Measurements from ENCODE around the gene ITGA8.
"Not testable (repeated sequence)": the region's sequence is repeated elsewhere in the genome, so short reads cannot be mapped to it uniquely, and the experiment has no call there.

The ITGA8 gene

GRCh38 chr10:15601819-15602218 is 117.9 kb downstream of the ITGA8 start:
- Mint-ChIP-seq H3K27ac (no peak overlapping the region), H3K4me1 (ENCODE audit: low read depth) (no peaks in the 10 kb centered on the region), H3K9me3 (no peaks in the 10 kb centered on the region), H3K4me3 (no peak overlapping the region), H3K27me3 (ENCODE audit: low read depth) (peaks cover 10% of the 10 kb centered on the region), H3K36me3 (ENCODE audit: low read depth) (no peaks in the 10 kb centered on the region)
- no peak for DNase-seq (ENCODE audit: low spot score)

DNA sequence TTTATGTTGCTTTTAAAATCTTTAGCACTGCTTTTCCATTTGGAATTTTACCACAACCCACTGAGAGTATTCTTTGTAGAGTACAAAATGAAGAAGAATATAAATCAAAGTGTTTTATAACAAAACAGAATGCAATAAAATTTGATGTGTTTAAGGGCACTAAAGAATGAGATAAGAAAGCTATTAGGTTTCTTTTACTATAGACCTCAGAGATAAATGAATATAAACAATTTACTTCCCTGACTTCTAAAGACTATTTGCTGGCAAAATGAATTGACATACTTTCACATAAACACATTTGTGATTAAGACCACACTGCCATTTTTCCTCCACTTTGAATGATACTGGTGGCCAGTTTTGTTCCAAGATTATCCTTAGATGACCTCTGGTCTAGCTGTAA is 124.5 kb downstream of the ITGA8 start:
- H3K9me3 Mint-ChIP-seq, result no peaks in the 10 kb centered on the region
- H3K4me3 Mint-ChIP-seq, result no peak overlapping the region
- H3K36me3 Mint-ChIP-seq (ENCODE audit: low read depth), result no peaks in the 10 kb centered on the region

DNA sequence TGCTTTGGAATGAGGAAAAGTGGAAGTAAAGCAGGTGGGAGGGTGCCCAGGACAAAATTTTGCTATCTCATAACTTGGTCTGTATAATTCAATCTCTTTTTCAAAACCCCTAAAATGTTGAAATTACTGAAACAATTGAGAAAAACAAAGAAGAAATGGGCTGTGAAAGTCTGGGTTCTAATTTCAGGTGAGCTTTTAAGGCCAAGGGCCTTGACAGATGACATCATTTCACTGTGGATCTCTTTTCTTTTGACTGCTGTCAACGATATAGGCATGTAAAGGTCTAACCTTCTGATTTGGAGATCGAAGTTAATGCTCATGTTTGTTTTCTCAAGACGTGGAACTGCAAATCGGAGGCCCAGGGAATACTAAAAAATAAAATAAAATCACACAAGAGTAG is 127.8 kb downstream of the ITGA8 start:
- Mint-ChIP-seq H3K4me3 (no peak overlapping the region), H3K36me3 (ENCODE audit: low read depth) (no peaks in the 10 kb centered on the region), H3K9me3 (no peaks in the 10 kb centered on the region), H3K4me1 (ENCODE audit: low read depth) (no peaks in the 10 kb centered on the region), H3K27ac (no peak overlapping the region), H3K27me3 (ENCODE audit: low read depth) (peaks cover 6% of the 10 kb centered on the region)
- no peak for DNase-seq (ENCODE audit: low spot score)

More for the DNA sequence above, 124.5 kb downstream of the ITGA8 start:
- no peak overlapping the region for H3K27ac Mint-ChIP-seq
- no peak for DNase-seq (ENCODE audit: low spot score)
- peaks cover 8% of the 10 kb centered on the region for H3K27me3 Mint-ChIP-seq (ENCODE audit: low read depth)
- H3K4me1 Mint-ChIP-seq (ENCODE audit: low read depth), result no peaks in the 10 kb centered on the region

GRCh38 chr10:15591431-15591830 is 128.3 kb downstream of the ITGA8 start:
- H3K4me1 Mint-ChIP-seq (ENCODE audit: low read depth), result no peaks in the 10 kb centered on the region
- no peak overlapping the region for H3K27ac Mint-ChIP-seq

GRCh38 chr10:15588635-15589508 is 130.8 kb downstream of the ITGA8 start:
- Mint-ChIP-seq H3K9me3 (no peaks in the 10 kb centered on the region), H3K27me3 (ENCODE audit: low read depth) (peaks cover 6% of the 10 kb centered on the region), H3K4me3 (no peak overlapping the region), H3K36me3 (ENCODE audit: low read depth) (no peaks in the 10 kb centered on the region), H3K27ac (no peak overlapping the region), H3K4me1 (ENCODE audit: low read depth) (no peaks in the 10 kb centered on the region)
- DNase-seq (ENCODE audit: low spot score), result no peak

More at GRCh38 chr10:15591431-15591830, 128.3 kb downstream of the ITGA8 start:
- DNase-seq (ENCODE audit: low spot score), result no peak
- Mint-ChIP-seq H3K36me3 (ENCODE audit: low read depth) (no peaks in the 10 kb centered on the region), H3K4me3 (no peak overlapping the region), H3K9me3 (no peaks in the 10 kb centered on the region), H3K27me3 (ENCODE audit: low read depth) (peaks cover 7% of the 10 kb centered on the region)

- Mint-ChIP-seq H3K27ac (no peak overlapping the region), H3K4me1 (ENCODE audit: low read depth) (no peaks in the 10 kb centered on the region), H3K27me3 (ENCODE audit: low read depth) (peaks cover 6% of the 10 kb centered on the region), H3K36me3 (ENCODE audit: low read depth) (no peaks in the 10 kb centered on the region), H3K4me3 (no peak overlapping the region), H3K9me3 (no peaks in the 10 kb centered on the region)
- no peak for DNase-seq (ENCODE audit: low spot score)
These were observed 131.6 kb downstream of the ITGA8 start for GRCh38 chr10:15588151-15588550.

- H3K4me3 Mint-ChIP-seq, result no peak overlapping the region
- no peaks in the 10 kb centered on the region for H3K9me3 Mint-ChIP-seq
- DNase-seq (ENCODE audit: low spot score), result no peak
- H3K27ac Mint-ChIP-seq, result no peak overlapping the region
- no peaks in the 10 kb centered on the region for H3K36me3 Mint-ChIP-seq (ENCODE audit: low read depth)
- no peaks in the 10 kb centered on the region for H3K4me1 Mint-ChIP-seq (ENCODE audit: low read depth)
- peaks cover 6% of the 10 kb centered on the region for H3K27me3 Mint-ChIP-seq (ENCODE audit: low read depth)
These were observed 132.5 kb downstream of the ITGA8 start for GRCh38 chr10:15587271-15587670.

DNA sequence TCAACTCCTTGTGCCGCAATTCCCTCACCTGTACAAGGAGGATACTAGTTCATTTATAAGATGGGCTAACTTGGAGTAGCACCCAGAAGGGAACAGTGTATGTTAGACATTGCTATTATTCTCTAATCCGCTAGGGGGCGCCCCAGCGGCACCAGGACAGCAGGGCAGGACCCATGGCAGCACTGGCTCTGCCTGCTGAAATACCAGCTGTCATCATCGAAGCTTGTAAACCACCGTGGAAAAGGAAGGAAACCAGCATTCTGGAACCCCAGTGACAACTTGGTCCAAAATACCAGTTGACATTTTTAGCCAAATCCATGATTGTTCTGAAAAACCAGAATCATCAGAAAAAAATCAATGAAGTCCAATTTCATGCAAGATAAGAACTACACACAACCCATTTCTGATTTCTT is 134.4 kb downstream of the ITGA8 start:
- peak; percentile 30 for DNase-seq (ENCODE audit: low spot score)
- Mint-ChIP-seq H3K27me3 (ENCODE audit: low read depth) (peaks cover 7% of the 10 kb centered on the region), H3K4me1 (ENCODE audit: low read depth) (no peaks in the 10 kb centered on the region), H3K36me3 (ENCODE audit: low read depth) (no peaks in the 10 kb centered on the region), H3K27ac (no peak overlapping the region), H3K4me3 (no peak overlapping the region), H3K9me3 (no peaks in the 10 kb centered on the region)

DNA sequence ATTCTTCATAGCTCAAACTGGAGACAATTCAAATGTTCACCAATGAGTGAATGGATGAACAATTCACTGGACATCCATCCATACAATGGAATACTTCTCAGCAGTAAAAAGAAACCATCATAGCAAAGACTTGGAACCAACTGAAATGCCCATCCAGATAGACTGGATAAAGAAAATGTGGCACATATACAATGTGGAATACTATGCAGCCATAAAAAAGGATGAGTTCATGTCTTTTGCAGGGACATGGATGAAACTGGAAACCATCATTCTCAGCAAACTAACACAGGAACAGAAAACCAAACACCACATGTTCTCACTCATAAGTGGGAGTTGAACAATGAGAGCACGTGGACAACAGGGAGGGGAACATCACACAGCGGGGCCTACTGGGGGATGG is 136.8 kb downstream of the ITGA8 start:
- H3K4me1 Mint-ChIP-seq (ENCODE audit: low read depth); H3K27me3 Mint-ChIP-seq (ENCODE audit: low read depth); DNase-seq (ENCODE audit: low spot score); H3K9me3 Mint-ChIP-seq; H3K36me3 Mint-ChIP-seq (ENCODE audit: low read depth); H3K4me3 Mint-ChIP-seq; H3K27ac Mint-ChIP-seq: not testable (repeated sequence)

- no peak for DNase-seq (ENCODE audit: low spot score)
- no peaks in the 10 kb centered on the region for H3K4me1 Mint-ChIP-seq (ENCODE audit: low read depth)
- no peak overlapping the region for H3K27ac Mint-ChIP-seq
- no peak overlapping the region for H3K4me3 Mint-ChIP-seq
- H3K27me3 Mint-ChIP-seq (ENCODE audit: low read depth), result peaks cover 5% of the 10 kb centered on the region
- H3K36me3 Mint-ChIP-seq (ENCODE audit: low read depth), result no peaks in the 10 kb centered on the region
- no peaks in the 10 kb centered on the region for H3K9me3 Mint-ChIP-seq
These were observed 140.1 kb downstream of the ITGA8 start for GRCh38 chr10:15579605-15580004.

- Mint-ChIP-seq H3K4me1 (ENCODE audit: low read depth) (no peaks in the 10 kb centered on the region), H3K27me3 (ENCODE audit: low read depth) (peaks cover 13% of the 10 kb centered on the region), H3K9me3 (no peaks in the 10 kb centered on the region), H3K4me3 (no peak overlapping the region), H3K27ac (no peak overlapping the region), H3K36me3 (ENCODE audit: low read depth) (no peaks in the 10 kb centered on the region)
- no peak for DNase-seq (ENCODE audit: low spot score)
These were observed 147.1 kb downstream of the ITGA8 start for GRCh38 chr10:15572531-15573045.

GRCh38 chr10:15571575-15571974 is 148.1 kb downstream of the ITGA8 start:
- Mint-ChIP-seq H3K4me3 (no peak overlapping the region), H3K9me3 (no peaks in the 10 kb centered on the region), H3K27ac (no peak overlapping the region), H3K36me3 (ENCODE audit: low read depth) (no peaks in the 10 kb centered on the region), H3K4me1 (ENCODE audit: low read depth) (no peaks in the 10 kb centered on the region), H3K27me3 (ENCODE audit: low read depth) (peaks cover 13% of the 10 kb centered on the region)
- no peak for DNase-seq (ENCODE audit: low spot score)

DNA sequence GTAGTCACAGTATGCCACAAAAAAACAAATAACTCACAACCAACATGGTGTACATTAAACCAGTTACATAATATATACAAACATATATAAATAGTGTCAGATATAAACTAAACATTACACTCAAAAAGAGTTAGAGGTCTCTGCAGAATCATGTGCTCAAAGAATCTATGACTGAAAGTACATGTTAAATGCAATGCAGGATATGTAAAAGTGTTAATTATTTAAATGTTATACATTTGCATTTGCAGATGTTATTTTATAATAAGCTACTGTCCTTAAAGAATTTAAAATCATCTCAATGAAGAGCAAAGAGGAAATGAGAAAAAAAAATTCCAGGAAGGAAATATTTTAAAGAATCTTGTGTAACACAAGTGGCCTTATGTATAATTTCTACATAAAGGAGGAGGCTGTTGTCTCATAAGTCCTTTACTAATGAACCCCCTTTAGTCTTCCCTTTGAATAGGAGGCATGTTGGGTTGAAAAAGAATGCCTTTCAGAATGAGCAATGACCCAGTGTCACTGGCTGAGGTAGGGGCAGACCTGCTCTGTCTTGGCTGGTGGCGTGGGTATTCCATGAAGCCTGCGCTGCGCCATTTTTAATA is 148.9 kb downstream of the ITGA8 start:
- DNase-seq (ENCODE audit: low spot score), result no peak
- Mint-ChIP-seq H3K27me3 (ENCODE audit: low read depth) (peaks cover 11% of the 10 kb centered on the region), H3K9me3 (no peaks in the 10 kb centered on the region), H3K27ac (no peak overlapping the region), H3K36me3 (ENCODE audit: low read depth) (no peaks in the 10 kb centered on the region), H3K4me3 (no peak overlapping the region), H3K4me1 (ENCODE audit: low read depth) (no peaks in the 10 kb centered on the region)

- no peaks in the 10 kb centered on the region for H3K4me1 Mint-ChIP-seq (ENCODE audit: low read depth)
- no peak overlapping the region for H3K4me3 Mint-ChIP-seq
- no peaks in the 10 kb centered on the region for H3K9me3 Mint-ChIP-seq
- peaks cover 11% of the 10 kb centered on the region for H3K27me3 Mint-ChIP-seq (ENCODE audit: low read depth)
- no peak overlapping the region for H3K27ac Mint-ChIP-seq
- no peak for DNase-seq (ENCODE audit: low spot score)
- H3K36me3 Mint-ChIP-seq (ENCODE audit: low read depth), result no peaks in the 10 kb centered on the region
These were observed 151.8 kb downstream of the ITGA8 start for GRCh38 chr10:15567952-15568351.
